Measurements from ENCODE around the gene KCNG2. TPM values are rescaled to one million over a fixed set of nuclear protein-coding genes. Genes with fewer than 3 reads are reported as not detected.

The KCNG2 gene
- total RNA-seq, 4 donors from 2014 or later, result 0.60 to 0.84 (median 0.78) TPM; not detected in 1

DNA sequence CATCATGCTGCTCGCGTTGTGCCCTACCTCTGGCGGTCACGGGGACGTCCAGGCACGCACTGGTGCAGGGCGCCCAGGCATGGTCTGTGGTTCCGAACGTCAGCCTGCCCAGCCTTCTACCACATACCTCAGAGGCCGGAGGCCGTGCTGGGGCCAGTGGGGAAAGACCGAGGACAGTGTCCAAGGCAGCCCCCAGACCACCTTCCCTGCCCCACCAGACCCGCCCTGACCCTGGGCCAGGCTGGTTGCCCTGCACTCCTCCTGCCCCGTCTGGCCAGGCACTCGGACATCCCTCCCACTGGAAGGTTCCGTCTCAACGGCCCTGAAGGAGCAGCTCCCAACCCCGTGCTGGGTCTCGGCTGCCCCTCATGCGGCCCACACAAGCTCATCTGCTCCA lies 120.9 kb downstream of the KCNG2 start:
- Histone ChIP-seq H3K9me3 (no peaks in the 10 kb centered on the region), H3K4me1 (no peaks in the 10 kb centered on the region), H3K27me3 (no peaks in the 10 kb centered on the region), H3K36me3 (peaks cover 0 to 71% (median 0%) of the 10 kb centered on the region in 3 donors), H3K4me3 (no peak overlapping the region), H3K27ac (no peak overlapping the region)
- DNase-seq (ENCODE audit: low spot score in 2 of 2), result no peak
- TF ChIP-seq POLR2A (IDR thresholded peaks at IDR 0.05), result no peak
- TF ChIP-seq EP300 (IDR thresholded peaks at IDR 0.05), result no peak
- TF ChIP-seq CTCF (IDR thresholded peaks at IDR 0.05), result no peak
- 93 to 100% methylated on average over 3 to 11 of the region's 20 CpGs for WGBS, 2 donors

- no peaks in the 10 kb centered on the region for H3K27me3 ChIP-seq
- H3K4me1 ChIP-seq, result no peaks in the 10 kb centered on the region
- H3K27ac ChIP-seq, result no peak overlapping the region
- H3K9me3 ChIP-seq, result no peaks in the 10 kb centered on the region
- no peak for DNase-seq (ENCODE audit: low spot score in 2 of 2)
- 97 to 98% methylated on average over 19 of the region's 19 CpGs for WGBS, 2 donors
- H3K4me3 ChIP-seq, result no peak overlapping the region
- TF ChIP-seq CTCF (IDR thresholded peaks at IDR 0.05) (no peak), POLR2A (IDR thresholded peaks at IDR 0.05) (no peak), EP300 (IDR thresholded peaks at IDR 0.05) (no peak)
- peaks cover 0 to 72% (median 0%) of the 10 kb centered on the region in 3 donors for H3K36me3 ChIP-seq
Measured at GRCh38 chr18:79919089-79919488, 121.4 kb downstream of the KCNG2 start.

DNA sequence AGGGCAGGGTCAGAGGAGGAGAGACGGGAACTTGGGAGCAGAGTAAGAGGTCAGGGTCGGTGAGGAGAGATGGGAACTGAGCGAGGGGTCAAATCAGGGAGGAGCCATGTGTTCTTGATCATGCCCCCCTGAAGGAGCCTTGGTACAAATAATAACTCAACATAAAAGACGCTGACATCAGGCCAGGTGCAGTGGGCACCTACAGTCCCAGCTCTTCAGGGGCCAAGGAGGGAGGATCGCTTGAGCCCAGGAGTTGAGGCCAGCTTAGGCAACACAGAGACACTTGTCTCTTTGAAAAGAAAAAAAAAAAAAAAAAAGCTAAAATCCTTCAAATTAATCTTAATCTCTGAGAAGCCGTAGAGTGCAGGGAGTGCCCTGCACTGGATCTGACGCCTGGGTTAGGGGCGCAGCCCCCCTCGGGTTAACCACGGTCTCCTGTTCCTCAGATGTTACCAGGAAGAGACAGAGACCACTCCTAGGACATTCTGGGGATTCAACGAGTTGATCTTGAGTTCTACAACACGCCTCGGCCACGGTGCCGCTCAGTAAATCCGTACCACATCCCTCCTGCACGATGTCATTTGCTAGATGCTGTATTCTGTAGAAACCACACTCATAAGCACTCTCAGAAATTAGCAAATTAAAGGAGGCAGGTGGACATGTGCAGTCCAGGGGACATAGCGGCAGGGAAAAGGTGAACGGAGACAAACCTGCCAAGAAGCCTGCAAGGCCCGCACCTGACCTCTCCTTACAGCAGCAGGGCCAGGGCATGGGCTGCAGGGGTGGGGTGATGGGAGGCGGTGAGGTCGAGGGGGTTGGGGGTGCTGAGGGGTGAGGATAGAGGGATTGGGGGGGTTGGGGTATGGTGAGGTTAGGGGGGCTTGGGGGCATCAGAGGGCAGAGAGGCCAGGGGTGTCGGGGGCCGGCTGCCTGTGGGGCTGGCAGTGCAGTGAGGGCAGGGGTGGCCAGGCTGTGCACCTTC lies 124.5 kb downstream of the KCNG2 start:
- H3K27me3 ChIP-seq, result no peaks in the 10 kb centered on the region
- DNase-seq (ENCODE audit: low spot score in 2 of 2), result no peak
- TF ChIP-seq EP300 (IDR thresholded peaks at IDR 0.05) (no peak), CTCF (IDR thresholded peaks at IDR 0.05) (no peak), POLR2A (IDR thresholded peaks at IDR 0.05) (no peak)
- peaks cover 0 to 5% (median 0%) of the 10 kb centered on the region in 4 donors for H3K4me1 ChIP-seq
- peaks cover 0 to 65% (median 0%) of the 10 kb centered on the region in 3 donors for H3K36me3 ChIP-seq
- no peaks in the 10 kb centered on the region for H3K9me3 ChIP-seq
- H3K27ac ChIP-seq, result no peak overlapping the region
- no peak overlapping the region for H3K4me3 ChIP-seq
- 96 to 97% methylated on average over 24 of the region's 24 CpGs for WGBS, 2 donors

DNA sequence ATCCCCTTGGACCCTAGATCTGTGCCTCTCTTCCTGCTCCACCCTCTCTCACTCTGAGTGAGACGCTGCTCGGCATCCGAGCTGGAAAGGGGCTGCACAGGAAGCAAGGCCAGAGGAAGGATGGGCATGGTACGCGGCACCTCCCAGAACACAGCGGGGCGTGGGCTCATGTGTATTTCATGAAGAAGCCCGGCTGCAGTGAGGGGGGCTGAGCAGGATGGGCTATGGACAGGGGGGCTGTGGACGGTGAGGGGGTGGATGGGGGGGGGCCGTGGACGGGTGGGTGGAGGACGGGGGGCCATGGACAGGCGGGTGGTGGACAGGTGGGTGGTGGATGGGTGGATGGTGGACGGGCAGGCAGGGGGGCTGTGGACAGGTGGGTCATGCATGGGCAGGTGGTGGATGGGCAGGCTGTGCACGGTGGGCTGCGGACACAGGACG lies 125.3 kb downstream of the KCNG2 start:
- no peak for TF ChIP-seq EP300 (IDR thresholded peaks at IDR 0.05)
- TF ChIP-seq POLR2A (IDR thresholded peaks at IDR 0.05), result no peak
- TF ChIP-seq CTCF (IDR thresholded peaks at IDR 0.05), result no peak
- Histone ChIP-seq H3K4me1 (peaks cover 0 to 5% (median 0%) of the 10 kb centered on the region in 4 donors), H3K36me3 (peaks cover 0 to 65% (median 0%) of the 10 kb centered on the region in 3 donors), H3K27me3 (no peaks in the 10 kb centered on the region), H3K27ac (no peak overlapping the region), H3K4me3 (no peak overlapping the region), H3K9me3 (no peaks in the 10 kb centered on the region)
- DNase-seq (ENCODE audit: low spot score in 2 of 2), result no peak
- 88 to 90% methylated on average over 16 to 17 of the region's 17 CpGs for WGBS, 2 donors

All from tibial nerve (tissue), 4 donors.